Prostate gland (tissue), 2 donors: ENCODE data around the gene DLG2.

Experiments used
- CTCF ChIP-seq, 4 experiments: fragments of 200-600 bp in 2 of 4; fragments of 450-650 bp in 2 of 4; sonication (generic) in 2 of 4; IDR thresholded peaks; 1 replicate in 3 of 4; 2 replicates in 1 of 4; pipeline ENCODE4 v1.5.1; 2016 to 2019; ENCODE audit warnings: antibody characterized with exemption in 4 of 4, mild to moderate bottlenecking in 2 of 4, moderate library complexity in 2 of 4
- POLR2A ChIP-seq: fragments of 450-650 bp; IDR thresholded peaks from one replicate; pipeline ENCODE4 v1.6.1; 2016; ENCODE audit warnings: antibody characterized with exemption, mild to moderate bottlenecking

GRCh38 chr11:83881428-83881827 is 1745.7 kb downstream of the DLG2 start:
- TF ChIP-seq POLR2A: no peak
- no peak for TF ChIP-seq CTCF (IDR thresholded peaks at IDR 0.05)
